ENCODE data around the gene LSM11.

GRCh38 chr5:157713830-157714595, 29.5 kb upstream of the LSM11 start:
- TF ChIP-seq CTCF (IDR thresholded peaks at IDR 0.05) (no peak), POLR2A (IDR thresholded peaks at IDR 0.05) (no peak)
